Activated naive CD4-positive, alpha-beta T cell treated with Interleukin-2 at 50 U/mL for 16 hours (primary cell): ENCODE results near the gene APOC1.

Experiments
- DNase-seq: peaks from one replicate; pipeline ENCODE4 v3.0.0-alpha.2; 2020

APOC1 gene

GRCh38 chr19:44959691-44960090 lies 45.3 kb downstream of the APOC1 start:
- DNase-seq = no peak

- DNase-seq = no peak
These were observed 46.7 kb downstream of the APOC1 start for GRCh38 chr19:44960906-44961728.

- no peak for DNase-seq
These were observed 47.4 kb downstream of the APOC1 start for GRCh38 chr19:44961821-44962220.

GRCh38 chr19:44968118-44968517 lies 53.7 kb downstream of the APOC1 start:
- DNase-seq = no peak

- no peak for DNase-seq
These were observed 54.3 kb downstream of the APOC1 start for GRCh38 chr19:44968670-44969069.
